SJSA1 (cell line): ENCODE results near the gene HERC6. TPM values are rescaled to one million over a fixed set of nuclear protein-coding genes. Genes with fewer than 3 reads are reported as not detected.
"Not testable (repeated sequence)": the region's sequence is repeated elsewhere in the genome, so short reads cannot be mapped to it uniquely, and the experiment has no call there.

Experiments
- DNase-seq, 2 experiments: peaks; one replicate each; pipeline ENCODE4 v3.0.0-alpha.2; 2015 to 2020; ENCODE audit warnings: low spot score in 2 of 2, low read depth in 1 of 2
- H3K27ac ChIP-seq: fragments of 250-450 bp; sonication (Bioruptor Pico); 2 replicates; pipeline ENCODE4 v1.5.1; 2020; ENCODE audit warnings: mild to moderate bottlenecking, moderate library complexity
- H3K27me3 ChIP-seq: fragments of 250-450 bp; sonication (Bioruptor Pico); replicated peaks from 2 replicates; pipeline ENCODE4 v1.5.1; 2020; ENCODE audit warnings: mild to moderate bottlenecking, moderate library complexity
- H3K36me3 ChIP-seq: fragments of 250-450 bp; sonication (Bioruptor Pico); 2 replicates; pipeline ENCODE4 v1.5.1; 2020; ENCODE audit warnings: mild to moderate bottlenecking
- H3K4me1 ChIP-seq: fragments of 250-450 bp; sonication (Bioruptor Pico); replicated peaks from 2 replicates; pipeline ENCODE4 v1.6.1; 2021; ENCODE audit warnings: mild to moderate bottlenecking
- H3K4me3 ChIP-seq: fragments of 250-450 bp; sonication (Bioruptor Pico); 2 replicates; pipeline ENCODE4 v1.5.1; 2020; ENCODE audit warnings: mild to moderate bottlenecking
- H3K9me3 ChIP-seq: fragments of 250-450 bp; sonication (Bioruptor Pico); replicated peaks from 2 replicates; pipeline ENCODE4 v1.5.1; 2020; ENCODE audit warnings: mild to moderate bottlenecking
- total RNA-seq: library from RNA; depleted of rRNA; stranded (reverse); fragments of >200 nt; shearing (Covaris generic); gene quantifications from 2 replicates; pipeline ENCODE4 v1.2.3, GENCODE V29; 2014

The HERC6 gene
- total RNA-seq, 1 experiment from 2014 or later, result 2.1 TPM

- H3K27ac ChIP-seq, result no peak overlapping the region
- DNase-seq, result no peak
- H3K4me3 ChIP-seq, result no peak overlapping the region
- no peaks in the 10 kb centered on the region for H3K36me3 ChIP-seq
- no peaks in the 10 kb centered on the region for H3K4me1 ChIP-seq
- H3K27me3 ChIP-seq, result no peaks in the 10 kb centered on the region
- no peaks in the 10 kb centered on the region for H3K9me3 ChIP-seq
Measured at GRCh38 chr4:88411491-88412096, 32.9 kb downstream of the HERC6 start.

DNA sequence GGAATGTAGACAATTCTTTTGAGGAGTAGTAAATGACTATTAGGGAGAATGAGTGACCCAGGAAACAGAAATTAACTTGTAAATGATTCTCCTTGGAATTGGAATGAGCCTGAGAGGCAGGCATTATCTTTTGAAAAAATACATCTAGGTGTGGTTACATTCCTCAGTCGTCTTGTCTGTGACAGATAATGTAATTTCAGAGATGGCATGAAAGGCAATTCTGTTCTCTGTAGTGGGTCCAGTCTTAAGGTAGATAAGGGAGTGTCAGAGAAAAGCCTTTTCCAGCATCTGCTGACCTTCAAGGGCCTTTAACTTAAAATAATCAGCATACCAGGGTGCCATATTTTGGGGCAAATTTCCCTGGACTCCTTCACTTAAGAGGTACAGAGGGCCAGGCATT lies 35.1 kb downstream of the HERC6 start:
- no peaks in the 10 kb centered on the region for H3K4me1 ChIP-seq
- no peaks in the 10 kb centered on the region for H3K27me3 ChIP-seq
- no peak overlapping the region for H3K4me3 ChIP-seq

DNA sequence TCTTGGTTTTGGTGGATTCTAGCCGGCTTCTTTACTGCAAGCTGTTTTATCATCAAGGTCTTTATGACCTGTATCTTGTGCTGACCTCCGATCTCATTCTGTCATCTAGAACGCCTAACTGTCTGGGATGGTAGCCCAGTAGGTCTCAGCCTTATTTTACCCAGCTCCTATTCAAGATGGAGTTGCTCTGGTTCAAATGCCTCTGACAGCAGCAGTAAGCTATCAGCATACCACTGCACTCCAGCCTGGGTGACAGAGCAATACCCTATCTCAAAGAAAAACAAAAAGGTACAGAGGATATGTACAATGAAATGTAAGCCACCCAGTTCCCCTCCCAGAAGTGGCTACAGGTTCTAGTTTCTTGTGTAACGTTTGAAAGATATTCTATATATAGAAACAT lies 36.1 kb downstream of the HERC6 start:
- Histone ChIP-seq H3K27ac (no peak overlapping the region), H3K36me3 (no peaks in the 10 kb centered on the region), H3K27me3 (no peaks in the 10 kb centered on the region), H3K4me3 (no peak overlapping the region), H3K4me1 (no peaks in the 10 kb centered on the region), H3K9me3 (no peaks in the 10 kb centered on the region)
- no peak for DNase-seq

More for the DNA sequence above, 35.1 kb downstream of the HERC6 start:
- Histone ChIP-seq H3K36me3 (no peaks in the 10 kb centered on the region), H3K27ac (no peak overlapping the region), H3K9me3 (no peaks in the 10 kb centered on the region)
- DNase-seq, result no peak

- Histone ChIP-seq H3K4me1 (no peaks in the 10 kb centered on the region), H3K9me3 (no peaks in the 10 kb centered on the region), H3K27me3 (no peaks in the 10 kb centered on the region), H3K36me3 (no peaks in the 10 kb centered on the region), H3K4me3 (no peak overlapping the region), H3K27ac (no peak overlapping the region)
- DNase-seq, result no peak
Measured at GRCh38 chr4:88415982-88416381, 37.3 kb downstream of the HERC6 start.

DNA sequence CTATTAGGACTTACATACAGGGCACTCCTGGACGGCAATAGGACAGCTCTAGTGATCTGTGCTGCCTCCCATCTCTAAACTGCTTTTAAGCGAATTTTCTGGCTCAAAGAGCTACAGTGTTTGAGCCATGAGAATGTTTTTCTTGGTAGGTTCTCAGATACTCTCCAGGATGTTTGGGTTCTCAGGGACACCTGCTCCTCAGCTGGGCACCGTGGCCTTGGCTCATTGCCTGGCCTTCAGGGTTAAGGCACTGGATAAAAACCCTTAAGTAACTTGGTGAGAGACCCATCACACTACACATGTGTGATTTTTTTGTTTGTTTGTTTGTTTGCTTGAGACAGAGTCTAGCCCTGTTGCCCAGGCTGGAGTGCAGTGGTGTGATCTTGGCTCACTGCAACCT lies 39.8 kb downstream of the HERC6 start:
- no peak for DNase-seq
- Histone ChIP-seq H3K9me3 (no peaks in the 10 kb centered on the region), H3K27me3 (no peaks in the 10 kb centered on the region), H3K4me3 (no peak overlapping the region), H3K27ac (no peak overlapping the region), H3K36me3 (no peaks in the 10 kb centered on the region), H3K4me1 (no peaks in the 10 kb centered on the region)

DNA sequence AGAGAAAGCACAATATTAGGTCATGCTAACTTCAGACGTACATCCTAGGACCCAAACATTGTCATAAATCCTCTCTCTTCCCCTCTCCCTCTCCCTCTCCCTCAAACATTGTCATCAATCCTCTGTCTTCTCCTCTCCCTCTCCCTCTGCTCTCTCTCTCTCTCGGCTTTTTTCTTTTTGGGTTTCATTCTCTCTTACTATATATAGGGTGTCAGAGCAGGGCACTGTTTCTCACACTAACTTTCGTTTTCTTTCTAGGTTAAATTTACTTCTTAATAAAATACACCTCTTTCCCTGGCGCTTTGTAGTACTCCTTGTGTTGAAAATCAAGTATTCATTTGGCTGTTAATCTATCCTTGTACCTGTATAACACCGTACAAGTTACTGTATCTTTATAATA lies 41.2 kb downstream of the HERC6 start:
- H3K27me3 ChIP-seq, result no peaks in the 10 kb centered on the region
- no peak overlapping the region for H3K4me3 ChIP-seq
- no peak for DNase-seq
- no peak overlapping the region for H3K27ac ChIP-seq
- no peaks in the 10 kb centered on the region for H3K9me3 ChIP-seq
- H3K4me1 ChIP-seq, result no peaks in the 10 kb centered on the region
- no peaks in the 10 kb centered on the region for H3K36me3 ChIP-seq

DNA sequence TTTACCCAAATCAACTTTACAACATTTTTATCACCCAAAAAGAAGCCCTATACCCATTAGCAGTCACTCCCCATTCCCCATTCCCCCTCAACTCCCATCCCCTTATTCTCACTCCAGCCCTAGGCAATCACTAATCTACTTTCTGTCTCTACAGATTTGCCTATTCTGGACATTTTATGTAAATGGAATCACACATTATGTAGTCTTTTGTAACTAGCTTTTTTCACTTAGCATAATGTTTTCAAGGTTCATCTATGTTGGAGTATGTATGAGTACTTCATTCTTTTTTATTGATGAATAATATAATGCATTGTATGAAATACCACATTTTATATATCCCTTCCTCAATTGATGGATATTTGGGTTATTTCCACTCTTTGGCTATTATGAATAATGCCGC lies 42.2 kb downstream of the HERC6 start:
- H3K27ac ChIP-seq, result no peak overlapping the region
- no peaks in the 10 kb centered on the region for H3K4me1 ChIP-seq
- no peak for DNase-seq
- H3K4me3 ChIP-seq, result no peak overlapping the region
- H3K27me3 ChIP-seq, result no peaks in the 10 kb centered on the region
- no peaks in the 10 kb centered on the region for H3K36me3 ChIP-seq
- no peaks in the 10 kb centered on the region for H3K9me3 ChIP-seq

- H3K9me3 ChIP-seq, result no peaks in the 10 kb centered on the region
- H3K4me1 ChIP-seq, result no peaks in the 10 kb centered on the region
- no peaks in the 10 kb centered on the region for H3K27me3 ChIP-seq
- H3K27ac ChIP-seq, result no peak overlapping the region
- H3K4me3 ChIP-seq, result no peak overlapping the region
- no peaks in the 10 kb centered on the region for H3K36me3 ChIP-seq
- DNase-seq, result no peak
Measured at GRCh38 chr4:88422403-88422802, 43.8 kb downstream of the HERC6 start.

DNA sequence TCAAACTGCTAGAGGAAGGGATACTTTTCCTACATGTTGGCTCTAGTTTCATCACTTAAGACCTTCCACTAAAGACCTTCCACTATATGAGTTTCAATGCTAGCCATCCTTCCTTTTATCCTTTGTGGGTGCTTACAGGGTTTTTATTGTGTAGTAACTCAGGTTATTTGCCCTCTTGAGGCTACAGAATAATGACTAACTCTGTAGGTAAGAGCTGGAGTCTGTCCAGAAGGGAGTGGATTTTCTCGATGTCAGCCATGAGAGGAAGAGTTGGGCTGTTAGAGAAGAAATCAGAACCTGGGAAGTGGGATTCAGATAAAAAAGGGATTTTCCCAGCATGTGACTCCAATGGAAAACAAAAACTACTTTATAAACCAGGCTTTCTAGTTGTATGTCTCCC lies 50.7 kb downstream of the HERC6 start:
- H3K4me3 ChIP-seq, result no peak overlapping the region
- H3K27ac ChIP-seq, result no peak overlapping the region
- no peak for DNase-seq
- no peaks in the 10 kb centered on the region; the same call in 1 of the 2 replicates for H3K9me3 ChIP-seq
- H3K4me1 ChIP-seq, result no peaks in the 10 kb centered on the region
- H3K27me3 ChIP-seq, result no peaks in the 10 kb centered on the region
- no peaks in the 10 kb centered on the region for H3K36me3 ChIP-seq

GRCh38 chr4:88435987-88436693 lies 57.5 kb downstream of the HERC6 start:
- Histone ChIP-seq H3K27ac (no peak overlapping the region), H3K27me3 (no peaks in the 10 kb centered on the region), H3K4me3 (no peak overlapping the region), H3K4me1 (no peaks in the 10 kb centered on the region), H3K9me3 (no peaks in the 10 kb centered on the region), H3K36me3 (no peaks in the 10 kb centered on the region)
- no peak for DNase-seq

- not testable (repeated sequence) for H3K36me3 ChIP-seq, H3K4me3 ChIP-seq, H3K27me3 ChIP-seq, DNase-seq, H3K27ac ChIP-seq, H3K9me3 ChIP-seq, H3K4me1 ChIP-seq
Measured at GRCh38 chr4:88437873-88438272, 59.2 kb downstream of the HERC6 start.

DNA sequence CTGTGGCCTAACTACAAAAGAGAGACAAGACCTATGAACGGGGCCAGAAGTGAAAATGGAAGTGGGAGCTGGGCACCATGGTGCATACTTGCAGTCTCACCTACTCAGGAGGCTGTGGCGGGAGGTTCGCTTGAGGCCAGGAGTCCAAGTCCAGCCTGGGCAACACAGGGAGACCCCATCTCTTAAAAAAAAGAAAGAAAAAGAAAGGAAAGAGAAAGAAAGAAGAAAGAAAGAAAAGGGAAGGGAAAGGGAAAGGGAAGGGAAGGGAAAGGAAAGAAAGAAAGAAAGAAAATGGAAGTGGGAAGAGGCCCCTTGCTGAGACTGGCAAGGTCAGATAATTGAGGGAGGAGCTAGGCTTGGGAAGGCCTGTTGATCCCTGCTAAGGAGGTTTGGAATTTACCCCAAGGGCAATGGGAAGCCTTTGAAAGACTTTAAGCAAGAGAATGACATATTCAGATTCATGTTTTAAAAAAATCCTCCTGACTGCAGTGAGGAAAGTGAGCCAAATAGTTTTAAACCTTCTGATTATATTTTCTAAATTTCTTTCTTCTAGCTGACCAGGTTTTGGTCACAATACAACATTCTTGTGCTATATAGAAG lies 60.6 kb downstream of the HERC6 start:
- Histone ChIP-seq H3K27ac (no peak overlapping the region), H3K36me3 (no peaks in the 10 kb centered on the region), H3K4me3 (no peak overlapping the region), H3K27me3 (no peaks in the 10 kb centered on the region), H3K4me1 (no peaks in the 10 kb centered on the region), H3K9me3 (no peaks in the 10 kb centered on the region)
- no peak for DNase-seq

DNA sequence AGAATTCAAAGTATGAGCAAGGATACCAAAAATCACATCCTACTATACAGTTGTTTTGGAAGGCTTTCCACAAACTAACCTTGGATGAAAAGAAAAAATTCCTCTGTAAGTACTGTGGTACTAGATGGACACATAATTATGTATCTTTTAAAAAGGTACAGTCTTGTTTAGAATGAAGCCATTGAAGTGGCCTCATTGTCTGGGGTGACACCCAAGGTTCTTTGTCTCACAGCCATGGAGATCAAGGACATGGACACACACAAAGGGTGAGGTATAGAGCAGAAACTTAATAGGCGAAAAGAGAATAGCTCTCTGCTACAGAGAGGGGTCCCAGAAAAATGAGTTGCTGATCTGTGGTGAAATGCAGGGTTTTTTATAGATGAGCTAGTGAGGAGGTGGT lies 61.5 kb downstream of the HERC6 start:
- Histone ChIP-seq H3K4me1 (no peaks in the 10 kb centered on the region), H3K4me3 (no peak overlapping the region), H3K27ac (no peak overlapping the region), H3K9me3 (no peaks in the 10 kb centered on the region), H3K27me3 (no peaks in the 10 kb centered on the region), H3K36me3 (no peaks in the 10 kb centered on the region)
- DNase-seq, result no peak

- Histone ChIP-seq H3K4me1 (no peaks in the 10 kb centered on the region), H3K9me3 (no peaks in the 10 kb centered on the region), H3K27ac (no peak overlapping the region), H3K36me3 (no peaks in the 10 kb centered on the region), H3K27me3 (no peaks in the 10 kb centered on the region), H3K4me3 (no peak overlapping the region)
- no peak for DNase-seq
Measured at GRCh38 chr4:88441696-88442095, 63.0 kb downstream of the HERC6 start.
